ENCODE data around the gene TUBA1C. TPM values are rescaled to one million over a fixed set of nuclear protein-coding genes. Genes with fewer than 3 reads are reported as not detected.

TUBA1C gene
- total RNA-seq, 1 experiment from 2014 or later, result 1,376 TPM

GRCh38 chr12:49283541-49284429 is 18.9 kb downstream of the TUBA1C start:
- peaks cover 7% of the 10 kb centered on the region for H3K4me1 ChIP-seq (ENCODE audit: insufficient read depth, low read length)
- H3K4me3 ChIP-seq (ENCODE audit: low read length), result no peak overlapping the region
- TF ChIP-seq EZH2phosphoT487 (IDR thresholded peaks at IDR 0.05; ENCODE audit: borderline replicate concordance, low read length) (no peak), CTCF (conservative IDR thresholded peaks at IDR 0.05; ENCODE audit: low read depth, low read length) (no peak; the same call in 1 of the 2 replicates), EZH2 (IDR thresholded peaks at IDR 0.05; ENCODE audit: low read length, unreplicated experiment) (no peak)
- H3K9me3 ChIP-seq (ENCODE audit: low read length), result no peaks in the 10 kb centered on the region
- no peaks in the 10 kb centered on the region for H3K79me2 ChIP-seq (ENCODE audit: low read length)
- no peak for DNase-seq
- no peaks in the 10 kb centered on the region for H3K9me2 ChIP-seq (replicated peaks; ENCODE audit: low read length)
- intact Hi-C loops (cut with micrococcal nuclease), result loop anchor here (10.0 kb wide), 1 partner anchor 231 kb away; no protein-coding TSS in a partner anchor
- H3K36me3 ChIP-seq (ENCODE audit: low read depth, low read length), result no peaks in the 10 kb centered on the region
- H2AFZ ChIP-seq (ENCODE audit: low read length), result no peak overlapping the region
- H4K20me1 ChIP-seq (ENCODE audit: low read length), result no peaks in the 10 kb centered on the region
- H3K4me2 ChIP-seq (ENCODE audit: low read length), result no peak overlapping the region
- ATAC-seq, result no peak
- no peak overlapping the region for H3K27ac ChIP-seq (ENCODE audit: low read length)
- no peaks in the 10 kb centered on the region for H3F3A ChIP-seq (ENCODE audit: low read length, unreplicated experiment)
- H3K9ac ChIP-seq (ENCODE audit: low read length), result no peak overlapping the region
- ChIA-PET CTCF (interaction anchor here (1.0 to 1.2 kb wide), 2 partner anchors 13 to 14 kb away, joined by 3 to 4 read pairs; no protein-coding TSS in a partner anchor), POLR2A (ENCODE audit: unreplicated experiment) (interaction anchor here (0.7 kb wide), 1 partner anchor 8 kb away, joined by 5 read pairs; no protein-coding TSS in a partner anchor)
- no TSS peak for BruUV-seq (replicated peaks)
- H3K27me3 ChIP-seq (ENCODE audit: low read length), result no peaks in the 10 kb centered on the region

GRCh38 chr12:49284672-49285071 is 19.8 kb downstream of the TUBA1C start:
- Histone ChIP-seq H3K27me3 (ENCODE audit: low read length) (no peaks in the 10 kb centered on the region), H3K9me2 (replicated peaks; ENCODE audit: low read length) (no peaks in the 10 kb centered on the region), H3K9me3 (ENCODE audit: low read length) (no peaks in the 10 kb centered on the region), H2AFZ (ENCODE audit: low read length) (no peak overlapping the region), H3K9ac (ENCODE audit: low read length) (no peak overlapping the region), H3K27ac (ENCODE audit: low read length) (no peak overlapping the region), H3K36me3 (ENCODE audit: low read depth, low read length) (no peaks in the 10 kb centered on the region), H3F3A (ENCODE audit: low read length, unreplicated experiment) (no peaks in the 10 kb centered on the region), H3K79me2 (ENCODE audit: low read length) (no peaks in the 10 kb centered on the region), H4K20me1 (ENCODE audit: low read length) (no peaks in the 10 kb centered on the region), H3K4me2 (ENCODE audit: low read length) (no peak overlapping the region), H3K4me3 (ENCODE audit: low read length) (no peak overlapping the region), H3K4me1 (ENCODE audit: insufficient read depth, low read length) (peaks cover 7% of the 10 kb centered on the region)
- TF ChIP-seq EZH2phosphoT487 (IDR thresholded peaks at IDR 0.05; ENCODE audit: borderline replicate concordance, low read length) (no peak), EZH2 (IDR thresholded peaks at IDR 0.05; ENCODE audit: low read length, unreplicated experiment) (no peak), CTCF (conservative IDR thresholded peaks at IDR 0.05; ENCODE audit: low read depth, low read length) (no peak)
- ChIA-PET POLR2A (ENCODE audit: unreplicated experiment) (interaction anchor here (0.7 kb wide), 1 partner anchor 9 kb away, joined by 5 read pairs; no protein-coding TSS in a partner anchor), CTCF (interaction anchor here (1.0 kb wide), 1 partner anchor 14 kb away, joined by 4 read pairs; no protein-coding TSS in a partner anchor)
- intact Hi-C loops (cut with micrococcal nuclease), result loop anchor here (10.0 kb wide), 1 partner anchor 230 kb away; no protein-coding TSS in a partner anchor
- BruUV-seq (replicated peaks), result no TSS peak
- no peak for DNase-seq
- no peak for ATAC-seq
